GM21526 (cell line): ENCODE measurements around the gene OLIG1.

Source experiments
- ATAC-seq: cut with Tn5 transposase; IDR thresholded peaks from one replicate; pipeline ENCODE4 v1.9.1; 2021; ENCODE audit warnings: moderate library complexity; ENCODE audit not compliant: unreplicated experiment, low FRiP score

The OLIG1 gene, protein sequence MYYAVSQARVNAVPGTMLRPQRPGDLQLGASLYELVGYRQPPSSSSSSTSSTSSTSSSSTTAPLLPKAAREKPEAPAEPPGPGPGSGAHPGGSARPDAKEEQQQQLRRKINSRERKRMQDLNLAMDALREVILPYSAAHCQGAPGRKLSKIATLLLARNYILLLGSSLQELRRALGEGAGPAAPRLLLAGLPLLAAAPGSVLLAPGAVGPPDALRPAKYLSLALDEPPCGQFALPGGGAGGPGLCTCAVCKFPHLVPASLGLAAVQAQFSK

GRCh38 chr21:33069994-33070743 is at the start of gene OLIG1:
Gene OLIG1, plus strand, starts transcription at chr21:33070141. Its CDS starts 106 bp downstream, at chr21:33070247.
- ATAC-seq = no peak

DNA sequence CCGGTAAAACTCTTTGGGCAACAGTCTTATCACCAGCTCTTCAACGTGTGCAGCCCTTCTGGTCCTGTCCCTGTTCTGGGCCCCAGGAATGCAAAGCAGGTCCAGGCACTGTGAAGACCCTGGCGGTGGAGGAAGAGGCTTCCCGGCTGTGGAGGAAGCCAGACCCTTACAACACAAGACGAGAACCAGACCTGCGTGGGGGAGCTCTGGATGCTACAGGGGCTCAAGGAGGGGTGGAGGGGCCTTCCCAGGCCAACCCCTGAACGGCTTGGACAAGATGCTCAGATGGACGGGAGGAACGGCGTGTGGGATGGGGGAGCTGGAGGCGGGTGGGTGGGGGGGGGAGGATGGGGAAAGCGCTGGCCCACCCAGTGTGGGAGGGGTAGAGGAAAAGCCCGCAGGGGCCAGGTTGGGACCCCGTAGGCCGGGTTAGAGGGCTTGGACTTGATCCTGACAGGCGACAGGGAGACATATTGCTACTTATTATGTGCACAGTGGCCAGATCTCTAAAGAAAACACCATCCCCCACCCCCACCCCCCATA is 49.3 kb upstream of the OLIG1 start:
- no peak for ATAC-seq

DNA sequence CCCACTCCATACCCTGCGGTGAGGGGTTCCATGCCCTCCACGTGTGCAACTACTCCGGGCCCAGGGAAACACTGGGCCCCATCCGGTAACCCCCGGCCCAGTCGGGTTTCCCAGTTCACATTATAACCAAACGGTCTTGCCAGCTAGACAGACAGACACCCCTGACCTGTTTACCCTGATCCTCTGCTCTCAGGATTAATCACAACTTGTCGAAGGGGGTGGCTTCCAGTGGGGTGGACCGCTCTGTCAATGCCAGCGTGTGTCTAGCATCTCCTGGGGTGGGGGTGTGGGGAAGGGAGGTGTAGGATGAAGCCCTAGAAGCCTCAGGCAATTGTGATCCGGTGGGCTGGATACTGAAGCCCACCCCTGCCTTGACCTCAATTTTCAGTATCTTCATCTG is 48.8 kb upstream of the OLIG1 start:
- no peak for ATAC-seq

- no peak for ATAC-seq
These were observed 48.3 kb upstream of the OLIG1 start for GRCh38 chr21:33021667-33022066.

DNA sequence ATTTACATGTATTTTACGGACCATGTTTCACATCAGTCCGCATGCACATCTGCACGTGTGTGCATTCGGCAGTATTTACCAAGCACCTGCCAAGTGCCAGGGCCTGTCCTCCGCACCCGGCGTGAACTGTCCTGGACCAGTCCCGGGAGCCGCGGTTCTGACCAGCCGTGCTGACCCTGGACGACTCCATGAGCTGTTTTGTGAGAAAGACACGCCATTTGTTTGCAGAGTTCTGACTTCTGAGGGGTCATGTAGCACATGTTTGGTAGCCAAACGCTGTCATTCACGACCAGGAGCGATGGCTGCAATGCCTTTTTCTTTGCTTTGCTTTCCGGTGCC is 47.5 kb upstream of the OLIG1 start:
- no peak for ATAC-seq

- no peak for ATAC-seq
These were observed 46.9 kb upstream of the OLIG1 start for GRCh38 chr21:33022828-33023573.

GRCh38 chr21:33023574-33024200 is 46.3 kb upstream of the OLIG1 start:
- ATAC-seq = no peak

DNA sequence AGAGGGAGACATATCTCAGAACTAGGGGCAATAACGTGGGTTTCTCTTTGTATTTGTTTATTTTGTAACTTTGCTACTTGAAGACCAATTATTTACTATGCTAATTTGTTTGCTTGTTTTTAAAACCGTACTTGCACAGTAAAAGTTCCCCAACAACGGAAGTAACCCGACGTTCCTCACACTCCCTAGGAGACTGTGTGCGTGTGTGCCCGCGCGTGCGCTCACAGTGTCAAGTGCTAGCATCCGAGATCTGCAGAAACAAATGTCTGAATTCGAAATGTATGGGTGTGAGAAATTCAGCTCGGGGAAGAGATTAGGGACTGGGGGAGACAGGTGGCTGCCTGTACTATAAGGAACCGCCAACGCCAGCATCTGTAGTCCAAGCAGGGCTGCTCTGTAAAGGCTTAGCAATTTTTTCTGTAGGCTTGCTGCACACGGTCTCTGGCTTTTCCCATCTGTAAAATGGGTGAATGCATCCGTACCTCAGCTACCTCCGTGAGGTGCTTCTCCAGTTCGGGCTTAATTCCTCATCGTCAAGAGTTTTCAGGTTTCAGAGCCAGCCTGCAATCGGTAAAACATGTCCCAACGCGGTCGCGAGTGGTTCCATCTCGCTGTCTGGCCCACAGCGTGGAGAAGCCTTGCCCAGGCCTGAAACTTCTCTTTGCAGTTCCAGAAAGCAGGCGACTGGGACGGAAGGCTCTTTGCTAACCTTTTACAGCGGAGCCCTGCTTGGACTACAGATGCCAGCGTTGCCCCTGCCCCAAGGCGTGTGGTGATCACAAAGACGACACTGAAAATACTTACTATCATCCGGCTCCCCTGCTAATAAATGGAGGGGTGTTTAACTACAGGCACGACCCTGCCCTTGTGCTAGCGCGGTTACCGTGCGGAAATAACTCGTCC is 45.5 kb upstream of the OLIG1 start:
- no peak for ATAC-seq

- no peak for ATAC-seq
These were observed 44.8 kb upstream of the OLIG1 start for GRCh38 chr21:33025106-33025488.

GRCh38 chr21:33025489-33026442 is 44.2 kb upstream of the OLIG1 start, which contains the start of gene OLIG2:
Gene OLIG2, plus strand, starts transcription at chr21:33025935. Its CDS starts 928 bp downstream, at chr21:33026863.
- no peak for ATAC-seq

- ATAC-seq = no peak
These were observed 43.5 kb upstream of the OLIG1 start for GRCh38 chr21:33026443-33026858.

- no peak for ATAC-seq
These were observed 43.0 kb upstream of the OLIG1 start for GRCh38 chr21:33026878-33027400.

GRCh38 chr21:33027401-33028286 is 42.3 kb upstream of the OLIG1 start:
- no peak for ATAC-seq

DNA sequence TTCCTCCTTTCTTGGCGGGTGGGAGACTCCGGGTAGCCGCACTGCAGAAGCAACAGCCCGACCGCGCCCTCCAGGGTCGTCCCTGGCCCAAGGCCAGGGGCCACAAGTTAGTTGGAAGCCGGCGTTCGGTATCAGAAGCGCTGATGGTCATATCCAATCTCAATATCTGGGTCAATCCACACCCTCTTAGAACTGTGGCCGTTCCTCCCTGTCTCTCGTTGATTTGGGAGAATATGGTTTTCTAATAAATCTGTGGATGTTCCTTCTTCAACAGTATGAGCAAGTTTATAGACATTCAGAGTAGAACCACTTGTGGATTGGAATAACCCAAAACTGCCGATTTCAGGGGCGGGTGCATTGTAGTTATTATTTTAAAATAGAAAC is 41.7 kb upstream of the OLIG1 start:
- ATAC-seq = no peak

DNA sequence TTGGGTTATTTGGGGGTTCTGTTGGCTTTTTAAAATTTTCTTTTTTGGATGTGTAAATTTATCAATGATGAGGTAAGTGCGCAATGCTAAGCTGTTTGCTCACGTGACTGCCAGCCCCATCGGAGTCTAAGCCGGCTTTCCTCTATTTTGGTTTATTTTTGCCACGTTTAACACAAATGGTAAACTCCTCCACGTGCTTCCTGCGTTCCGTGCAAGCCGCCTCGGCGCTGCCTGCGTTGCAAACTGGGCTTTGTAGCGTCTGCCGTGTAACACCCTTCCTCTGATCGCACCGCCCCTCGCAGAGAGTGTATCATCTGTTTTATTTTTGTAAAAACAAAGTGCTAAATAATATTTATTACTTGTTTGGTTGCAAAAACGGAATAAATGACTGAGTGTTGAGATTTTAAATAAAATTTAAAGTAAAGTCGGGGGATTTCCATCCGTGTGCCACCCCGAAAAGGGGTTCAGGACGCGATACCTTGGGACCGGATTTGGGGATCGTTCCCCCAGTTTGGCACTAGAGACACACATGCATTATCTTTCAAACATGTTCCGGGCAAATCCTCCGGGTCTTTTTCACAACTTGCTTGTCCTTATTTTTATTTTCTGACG is 41.1 kb upstream of the OLIG1 start:
- ATAC-seq = no peak

DNA sequence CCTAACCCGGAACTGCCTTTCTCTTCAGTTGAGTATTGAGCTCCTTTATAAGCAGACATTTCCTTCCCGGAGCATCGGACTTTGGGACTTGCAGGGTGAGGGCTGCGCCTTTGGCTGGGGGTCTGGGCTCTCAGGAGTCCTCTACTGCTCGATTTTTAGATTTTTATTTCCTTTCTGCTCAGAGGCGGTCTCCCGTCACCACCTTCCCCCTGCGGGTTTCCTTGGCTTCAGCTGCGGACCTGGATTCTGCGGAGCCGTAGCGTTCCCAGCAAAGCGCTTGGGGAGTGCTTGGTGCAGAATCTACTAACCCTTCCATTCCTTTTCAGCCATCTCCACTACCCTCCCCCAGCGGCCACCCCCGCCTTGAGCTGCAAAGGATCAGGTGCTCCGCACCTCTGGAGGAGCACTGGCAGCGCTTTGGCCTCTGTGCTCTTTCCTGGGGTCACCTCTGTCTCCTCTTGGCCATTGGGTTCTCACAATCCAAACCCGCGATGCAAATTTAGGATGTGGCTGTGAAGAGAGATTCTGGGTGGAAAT is 40.5 kb upstream of the OLIG1 start:
- no peak for ATAC-seq

- ATAC-seq = no peak
These were observed 39.9 kb upstream of the OLIG1 start for GRCh38 chr21:33029975-33030461.
